HepG2 (cell line): ENCODE results near the gene MAGI1. TPM values are rescaled to one million over a fixed set of nuclear protein-coding genes. Genes with fewer than 3 reads are reported as not detected.

Experiments
- ATAC-seq: fragments of 200-7000 bp; cut with Tn5 transposase; 3 replicates; pipeline ENCODE4 v1.9.1; 2020; ENCODE audit warnings: mild to moderate bottlenecking, moderate library complexity
- BruUV-seq: library from RNA; stranded (reverse); fragments of 400-500 nt; replicated peaks from 2 replicates; lab custom pipeline; 2021; lab: Mats Ljungman, UMichigan
- CTCF ChIA-PET: fragments of 300-600 bp; formaldehyde crosslinking; extraction: SDS; loops from one replicate; lab custom pipeline; 2021; ENCODE audit warnings: low total read pairs, inconsistent platforms, low intra/inter-chr PET ratio; lab: Yijun Ruan, JAX
- POLR2A ChIA-PET: fragments of 350-600 bp; sonication (Branson Sonifier 250); formaldehyde crosslinking; loops from one replicate; lab custom pipeline; 2020; ENCODE audit warnings: antibody characterized with exemption, inconsistent platforms; lab: Yijun Ruan, JAX
- DNase-seq: peaks from one replicate; pipeline ENCODE4 v3.0.0-alpha.2; 2015; ENCODE audit warnings: low spot score
- FAIRE-seq: peaks from 3 replicates; lab custom pipeline; 2011; peaks lifted over from hg19 to GRCh38; lab: Jason Lieb, UNC
- H2AFZ ChIP-seq: one replicate; pipeline ENCODE4 v1.6.1; 2011; ENCODE audit warnings: low read length, inconsistent platforms
- H3K27ac ChIP-seq: fragments of 300-600 bp; 3 replicates; pipeline ENCODE4 v1.8.0; 2011; ENCODE audit warnings: mixed run types, mild to moderate bottlenecking, mixed read lengths, low read length, inconsistent platforms; ENCODE audit not compliant: insufficient read depth; ENCODE audit errors: extremely low read length
- H3K27me3 ChIP-seq, 2 experiments: fragments of 200-600 bp in 1 of 2; 2 replicates in 1 of 2; 3 replicates in 1 of 2; pipeline versions ENCODE4 v1.6.0 to v1.8.0; 2011; ENCODE audit warnings: low read length in 2 of 2, mild to moderate bottlenecking in 2 of 2, moderate library complexity in 2 of 2, inconsistent platforms in 1 of 2; ENCODE audit not compliant: insufficient read depth in 2 of 2, control insufficient read depth in 1 of 2
- H3K36me3 ChIP-seq, 2 experiments: fragments of 200-600 bp in 1 of 2; replicated peaks in 1 of 2; 2 replicates in 1 of 2; 3 replicates in 1 of 2; pipeline versions ENCODE4 v1.5.1 to v1.8.0; 2011; ENCODE audit warnings: low read length in 2 of 2, inconsistent platforms in 1 of 2; ENCODE audit not compliant: insufficient read depth in 2 of 2, control insufficient read depth in 1 of 2
- H3K4me1 ChIP-seq: 2 replicates; pipeline ENCODE4 v1.5.1; 2012; ENCODE audit warnings: low read length, inconsistent platforms; ENCODE audit not compliant: insufficient read depth
- H3K4me2 ChIP-seq: 2 replicates; pipeline ENCODE4 v1.6.0; 2011; ENCODE audit warnings: low read depth, low read length, inconsistent platforms
- H3K4me3 ChIP-seq, 3 experiments: fragments of 200-600 bp in 1 of 3; sonication (generic), shearing (Covaris generic) in 1 of 3; replicated peaks in 1 of 3; 2 replicates each; pipeline ENCODE4 v1.5.1; 2011 to 2016; ENCODE audit warnings: low read length in 3 of 3, inconsistent platforms in 2 of 3, low read depth in 2 of 3, mild to moderate bottlenecking in 2 of 3, control low read depth in 1 of 3, mixed read lengths in 1 of 3; ENCODE audit not compliant: insufficient read depth in 1 of 3
- H3K79me2 ChIP-seq: one replicate; pipeline ENCODE4 v1.6.1; 2011; ENCODE audit warnings: low read length, inconsistent platforms; ENCODE audit not compliant: insufficient read depth
- H3K9ac ChIP-seq: 2 replicates; pipeline ENCODE4 v1.6.0; 2011; ENCODE audit warnings: mild to moderate bottlenecking, low read depth, low read length, inconsistent platforms; ENCODE audit not compliant: insufficient read depth
- H3K9me3 ChIP-seq: 2 replicates; pipeline ENCODE4 v1.5.1; 2012; ENCODE audit warnings: mild to moderate bottlenecking, low read length
- H4K20me1 ChIP-seq: 2 replicates; pipeline ENCODE4 v1.6.0; 2011; ENCODE audit warnings: inconsistent platforms, mild to moderate bottlenecking, low read length, moderate library complexity; ENCODE audit not compliant: insufficient read depth
- HNRNPH1 ChIP-seq: fragments of 200-400 bp; formaldehyde crosslinking; optimal IDR thresholded peaks from 2 replicates; pipeline ENCODE3; 2017; ENCODE audit warnings: mild to moderate bottlenecking, low read depth, low read length
- NCOA1 ChIP-seq: sonication (generic); formaldehyde crosslinking; IDR thresholded peaks from 2 replicates; pipeline ENCODE4 v1.9.0; 2021; ENCODE audit warnings: missing genetic modification reagents
- SATB2 ChIP-seq: sonication (generic); formaldehyde crosslinking; IDR thresholded peaks from 2 replicates; pipeline ENCODE4 v1.5.0; 2020; ENCODE audit warnings: missing genetic modification reagents
- SIN3B ChIP-seq: fragments of 150-350 bp; IDR thresholded peaks from 2 replicates; pipeline ENCODE4 v1.6.1; 2014; ENCODE audit warnings: low read length
- ZNF350 ChIP-seq: sonication (generic); formaldehyde crosslinking; IDR thresholded peaks from 2 replicates; pipeline ENCODE4 v1.4.0; 2020; ENCODE audit warnings: mild to moderate bottlenecking, low read depth, missing genetic modification reagents, borderline replicate concordance
- WGBS: methylation state at CpG from one replicate; pipeline ENCODE4 v1.1.6; 2017; ENCODE audit warnings: low lambda C conversion rate; 5-methylcytosine and 5-hydroxymethylcytosine counted together
- in situ Hi-C: cut with HindIII; loops from 2 replicates; pipeline ENCODE4 v1.10.0; 2017; ENCODE audit warnings: low pct_unique_long_range_greater_than_20kb; ENCODE audit not compliant: extremely low pct_ligation_motif_present
- intact Hi-C: fragments of 100-400 bp; cut with micrococcal nuclease; formaldehyde crosslinking; loops from one replicate; pipeline ENCODE4 v1.10.0; 2022; ENCODE audit not compliant: unreplicated experiment
- polyA plus RNA-seq, 8 experiments: library from polyadenylated mRNA; depleted of rRNA in 3 of 8; stranded (reverse) in 7 of 8; unstranded in 1 of 8; fragments of >200 nt; fragmentation: Illumina TruSeq in 4 of 8; extraction: Trizol in 4 of 8; gene quantifications; 2 replicates each; pipeline versions ENCODE4 v1.2.1 to v1.2.3, GENCODE V29; 2011 to 2016; ENCODE audit warnings: low read depth in 4 of 8, missing spikeins in 1 of 8, mixed read lengths in 1 of 8; ENCODE audit not compliant: insufficient read depth in 1 of 8
- small RNA-seq, 3 experiments: library from RNA; depleted of rRNA; stranded (forward); fragments of <200 nt; gene quantifications; one replicate each; pipeline ENCODE3, GENCODE V24; 2012; ENCODE audit warnings: low read depth in 2 of 3, low replicate concordance in 1 of 3; ENCODE audit not compliant: insufficient read length in 3 of 3, insufficient read depth in 2 of 3
- total RNA-seq, 5 experiments: library from RNA; depleted of rRNA; stranded (reverse); fragments of >200 nt; fragmentation: Illumina TruSeq; extraction: Trizol; gene quantifications; 2 replicates each; pipeline ENCODE4 v1.2.3, GENCODE V29; 2016; ENCODE audit warnings: low read depth in 1 of 5

Gene MAGI1
- total and polyA plus RNA-seq, 2 of the 13 experiments (the other 11 are each of a cell fraction or from before 2014, with no cell fraction given) = 22.2 to 26.0 TPM

GRCh38 chr3:65305836-65306235 lies 732.9 kb downstream of the MAGI1 start:
- no peak overlapping the region for H3K4me2 ChIP-seq
- no peaks in the 10 kb centered on the region for H3K9me3 ChIP-seq
- ChIA-PET POLR2A (no interaction called here), CTCF (no interaction called here)
- H3K9ac ChIP-seq = no peak overlapping the region
- H3K4me3 ChIP-seq = no peak overlapping the region
- no peaks in the 10 kb centered on the region for H3K79me2 ChIP-seq
- TF ChIP-seq ZNF350 (CRISPR knock-in tag) (no peak), NCOA1 (CRISPR knock-in tag) (no peak), SIN3B (no peak), HNRNPH1 (no peak), SATB2 (CRISPR knock-in tag) (no peak)
- no peaks in the 10 kb centered on the region for H3K4me1 ChIP-seq
- H3K36me3 ChIP-seq = no peaks in the 10 kb centered on the region
- intact Hi-C loops (no loop called here), in situ Hi-C loops (no loop called here)
- DNase-seq (no peak), FAIRE-seq (no peak), ATAC-seq (no peak)
- 15% methylated on average over 4 of the region's 4 CpGs for WGBS
- no peaks in the 10 kb centered on the region for H3K27me3 ChIP-seq
- no peak overlapping the region for H3K27ac ChIP-seq
- no TSS peak for BruUV-seq
- no peaks in the 10 kb centered on the region for H4K20me1 ChIP-seq
- H2AFZ ChIP-seq = no peak overlapping the region

Small RNA genes lying within 50 kb of the gene (small RNA-seq; reads per million reads assigned to genes)
- 0 reads per million in 3 experiments for gene RF00019

Other genes with a start within 250 kb of the MAGI1 start
- gene SLC25A26, start 182.1 kb upstream of the MAGI1 start, total RNA-seq (2016; rRNA removed; fragmentation: Illumina TruSeq; extraction: Trizol) = 22.7 and 23.1 TPM in 2 replicates
- gene SLC25A26, start 182.1 kb upstream of the MAGI1 start, polyA plus RNA-seq (2011; rRNA removed) = 31.4 and 32.7 TPM in 2 replicates